Measurements from ENCODE around the gene THBS3.

- no peak for TF ChIP-seq GATA3 (IDR thresholded peaks at IDR 0.05; ENCODE audit: low read depth, low read length)
- no peak for TF ChIP-seq GATA2 (IDR thresholded peaks at IDR 0.05; ENCODE audit: low read depth, low read length)
Measured at GRCh38 chr1:155223047-155223446, 15.3 kb upstream of the THBS3 start.
